Stimulated activated naive B cell treated with anti-CD40 and anti-IgM and Interleukin-4, amounts not matched to agents 10 μg/mL and 1 μg/mL and 100 μg/mL, for 72 hours (primary cell): ENCODE results near the gene NCEH1.

Experiments used
- ATAC-seq, 2 donors: fragments of 150-1000 bp; cut with Tn5 transposase; replicated peaks; 2 replicates each; pipeline ENCODE4 v1.10.0; 2021; ENCODE audit warnings: moderate library complexity in 1 of 2
- DNase-seq: peaks from one replicate; pipeline ENCODE4 v3.0.0; 2021
- H3K27ac Mint-ChIP-seq: one replicate; pipeline ENCODE4 v1.8.0; 2022; ENCODE audit warnings: mild to moderate bottlenecking, mixed read lengths
- H3K27me3 Mint-ChIP-seq, 2 donors: one replicate each; pipeline ENCODE4 v1.8.0; 2022; ENCODE audit warnings: mixed read lengths in 2 of 2
- H3K36me3 Mint-ChIP-seq, 2 donors: one replicate each; pipeline ENCODE4 v1.8.0; 2022; ENCODE audit warnings: mixed read lengths in 2 of 2, mild to moderate bottlenecking in 1 of 2
- H3K4me1 Mint-ChIP-seq, 2 donors: one replicate each; pipeline ENCODE4 v1.8.0; 2022; ENCODE audit warnings: mixed read lengths in 2 of 2, mild to moderate bottlenecking in 1 of 2
- H3K4me3 Mint-ChIP-seq, 2 donors: one replicate each; pipeline ENCODE4 v1.8.0; 2022; ENCODE audit warnings: mild to moderate bottlenecking in 2 of 2, mixed read lengths in 2 of 2, moderate library complexity in 1 of 2
- H3K9me3 Mint-ChIP-seq, 2 donors: one replicate each; pipeline ENCODE4 v1.8.0; 2022; ENCODE audit warnings: mixed read lengths in 2 of 2, mild to moderate bottlenecking in 1 of 2

Gene NCEH1

DNA sequence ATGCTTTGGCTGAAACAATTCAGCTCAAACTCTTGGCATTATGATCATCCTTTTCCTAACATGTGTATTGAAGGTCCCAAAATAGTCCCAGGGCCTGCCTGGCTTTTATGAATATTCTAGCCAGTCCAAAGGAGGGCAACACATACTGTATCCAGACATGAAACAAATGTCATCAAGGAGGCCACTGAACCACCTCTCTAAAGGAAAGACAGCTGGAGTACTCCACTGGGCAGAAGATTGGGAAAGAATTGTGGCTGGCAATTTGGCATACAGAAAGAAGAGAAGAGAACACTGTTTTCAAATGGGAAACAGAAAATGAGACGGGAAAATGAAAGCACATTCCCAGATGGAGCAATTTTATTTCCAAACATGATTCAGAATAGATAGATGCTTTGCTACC, 80.6 kb downstream of the NCEH1 start:
- H3K27me3 Mint-ChIP-seq = no peaks in the 10 kb centered on the region
- no peak overlapping the region for H3K4me3 Mint-ChIP-seq
- H3K36me3 Mint-ChIP-seq = peaks cover 7 to 30% of the 10 kb centered on the region in 2 donors
- no peaks in the 10 kb centered on the region for H3K4me1 Mint-ChIP-seq
- no peaks in the 10 kb centered on the region for H3K9me3 Mint-ChIP-seq
- H3K27ac Mint-ChIP-seq = no peak overlapping the region
- no peak for ATAC-seq
- DNase-seq = no peak

GRCh38 chr3:172629470-172629869, 81.4 kb downstream of the NCEH1 start:
- Mint-ChIP-seq H3K4me3 (no peak overlapping the region), H3K36me3 (peaks cover 6 to 27% of the 10 kb centered on the region in 2 donors), H3K27me3 (no peaks in the 10 kb centered on the region), H3K4me1 (no peaks in the 10 kb centered on the region), H3K9me3 (no peaks in the 10 kb centered on the region), H3K27ac (no peak overlapping the region)
- no peak for DNase-seq
- no peak for ATAC-seq

DNA sequence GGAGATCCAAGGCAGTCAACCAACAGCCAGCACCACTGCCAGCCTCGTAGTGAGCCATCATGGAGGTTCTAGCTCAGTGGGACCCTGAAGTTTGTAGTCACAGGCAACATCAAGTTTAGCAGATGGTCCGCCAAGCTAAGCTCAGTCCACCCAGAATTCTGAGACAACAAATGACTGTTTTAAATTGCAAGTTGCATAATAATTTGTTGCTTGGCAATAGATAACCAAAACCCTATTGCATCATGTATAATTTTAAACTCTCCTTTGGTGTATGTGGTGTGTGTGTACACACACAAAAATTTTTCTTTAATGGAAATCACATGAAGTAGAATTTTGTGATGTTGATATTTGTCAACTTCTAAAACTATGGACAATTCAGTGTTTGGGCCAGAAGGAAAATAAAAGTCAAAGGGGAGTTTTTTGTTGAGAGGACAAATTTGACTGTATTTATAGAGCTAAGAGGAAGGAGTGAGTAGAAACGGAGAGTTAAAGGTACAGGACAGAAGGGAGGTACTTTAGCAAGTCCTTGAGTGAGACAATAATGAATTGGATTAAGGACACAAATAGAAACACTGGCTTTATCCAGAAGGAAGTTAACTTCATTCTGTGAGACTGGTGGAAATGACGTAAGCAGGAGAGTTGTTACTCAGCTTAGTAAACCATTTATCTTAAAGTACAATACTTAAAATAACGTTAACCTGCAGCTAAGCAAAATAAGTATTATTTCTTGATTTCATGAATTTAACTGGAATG, 83.6 kb downstream of the NCEH1 start:
- Mint-ChIP-seq H3K27ac (no peak overlapping the region), H3K9me3 (no peaks in the 10 kb centered on the region), H3K4me3 (no peak overlapping the region), H3K36me3 (peaks cover 4 to 16% of the 10 kb centered on the region in 2 donors), H3K27me3 (peaks cover 0 to 2% of the 10 kb centered on the region in 2 donors), H3K4me1 (no peaks in the 10 kb centered on the region)
- DNase-seq (no peak), ATAC-seq (no peak)

DNA sequence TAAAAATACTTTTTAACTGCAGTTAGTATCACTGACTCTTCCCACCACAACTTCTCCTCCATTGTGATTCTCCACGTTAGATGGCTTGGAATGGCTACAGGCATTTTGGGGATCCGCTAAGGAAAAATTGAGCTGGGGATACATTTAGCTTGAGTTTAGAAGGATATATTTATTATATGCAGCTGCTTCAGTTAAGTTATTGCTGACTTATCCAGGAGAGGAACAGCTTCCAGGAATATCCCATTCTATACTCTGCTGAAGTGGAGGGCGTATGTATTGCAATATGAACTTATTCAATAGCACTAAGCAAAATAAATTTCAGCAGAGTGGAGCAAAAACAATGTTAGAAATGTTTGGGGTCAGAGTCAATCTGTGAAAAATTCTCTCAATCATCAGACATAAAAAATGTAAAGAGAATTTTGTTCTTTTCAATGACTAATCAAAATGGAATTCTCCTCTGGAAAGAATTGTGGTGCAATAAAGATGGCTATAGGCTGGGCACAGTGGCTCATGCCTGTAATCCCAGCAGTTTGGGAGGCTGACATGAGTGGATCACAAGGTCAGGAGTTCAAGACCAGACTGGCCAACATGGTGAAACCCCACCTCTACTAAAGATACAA, 84.7 kb downstream of the NCEH1 start:
- no peaks in the 10 kb centered on the region for H3K4me1 Mint-ChIP-seq
- H3K36me3 Mint-ChIP-seq = peaks cover 0 to 12% of the 10 kb centered on the region in 2 donors
- DNase-seq (no peak), ATAC-seq (no peak)
- H3K27ac Mint-ChIP-seq = no peak overlapping the region
- H3K27me3 Mint-ChIP-seq = peaks cover 0 to 4% of the 10 kb centered on the region in 2 donors
- no peaks in the 10 kb centered on the region for H3K9me3 Mint-ChIP-seq
- no peak overlapping the region for H3K4me3 Mint-ChIP-seq

GRCh38 chr3:172625404-172625803, 85.5 kb downstream of the NCEH1 start:
- H3K27me3 Mint-ChIP-seq = peaks cover 0 to 4% of the 10 kb centered on the region in 2 donors
- no peaks in the 10 kb centered on the region for H3K9me3 Mint-ChIP-seq
- H3K36me3 Mint-ChIP-seq = peaks cover 0 to 12% of the 10 kb centered on the region in 2 donors
- no peak overlapping the region for H3K4me3 Mint-ChIP-seq
- no peaks in the 10 kb centered on the region for H3K4me1 Mint-ChIP-seq
- no peak overlapping the region for H3K27ac Mint-ChIP-seq
- ATAC-seq = no peak
- no peak for DNase-seq

GRCh38 chr3:172624999-172625398, 85.9 kb downstream of the NCEH1 start:
- ATAC-seq = no peak
- H3K27ac Mint-ChIP-seq = no peak overlapping the region
- no peaks in the 10 kb centered on the region for H3K9me3 Mint-ChIP-seq

GRCh38 chr3:172622916-172623700, 87.8 kb downstream of the NCEH1 start:
- Mint-ChIP-seq H3K27ac (no peak overlapping the region), H3K27me3 (peaks cover 0 to 4% of the 10 kb centered on the region in 2 donors), H3K4me3 (no peak overlapping the region), H3K4me1 (no peaks in the 10 kb centered on the region), H3K36me3 (peaks cover 0 to 7% of the 10 kb centered on the region in 2 donors), H3K9me3 (peaks cover 4 to 5% of the 10 kb centered on the region in 2 donors)
- ATAC-seq = no peak
- no peak for DNase-seq

More at GRCh38 chr3:172624999-172625398, 85.9 kb downstream of the NCEH1 start:
- Mint-ChIP-seq H3K36me3 (peaks cover 0 to 9% of the 10 kb centered on the region in 2 donors), H3K27me3 (peaks cover 0 to 4% of the 10 kb centered on the region in 2 donors), H3K4me3 (no peak overlapping the region), H3K4me1 (no peaks in the 10 kb centered on the region)
- DNase-seq = no peak

GRCh38 chr3:172622156-172622555, 88.7 kb downstream of the NCEH1 start:
- H3K9me3 Mint-ChIP-seq = peaks cover 4 to 5% of the 10 kb centered on the region in 2 donors
- no peaks in the 10 kb centered on the region for H3K4me1 Mint-ChIP-seq
- no peak overlapping the region for H3K4me3 Mint-ChIP-seq
- DNase-seq (no peak), ATAC-seq (no peak)
- H3K27ac Mint-ChIP-seq = no peak overlapping the region
- H3K27me3 Mint-ChIP-seq = peaks cover 0 to 4% of the 10 kb centered on the region in 2 donors
- H3K36me3 Mint-ChIP-seq = peaks cover 0 to 4% of the 10 kb centered on the region in 2 donors

GRCh38 chr3:172617976-172618375, 92.9 kb downstream of the NCEH1 start:
- ATAC-seq = no peak
- Mint-ChIP-seq H3K4me1 (peaks cover 6 to 9% of the 10 kb centered on the region in 2 donors), H3K4me3 (no peak overlapping the region), H3K27ac (no peak overlapping the region), H3K36me3 (peaks cover 6 to 9% of the 10 kb centered on the region in 2 donors), H3K9me3 (peaks cover 5 to 6% of the 10 kb centered on the region in 2 donors), H3K27me3 (peaks cover 0 to 4% of the 10 kb centered on the region in 2 donors)
- DNase-seq = no peak

- ATAC-seq (no peak), DNase-seq (no peak)
- peaks cover 6 to 9% of the 10 kb centered on the region in 2 donors for H3K36me3 Mint-ChIP-seq
- H3K27ac Mint-ChIP-seq = peak overlapping the region; percentile 17
- peaks cover 5 to 6% of the 10 kb centered on the region in 2 donors for H3K9me3 Mint-ChIP-seq
- H3K27me3 Mint-ChIP-seq = peaks cover 0 to 1% of the 10 kb centered on the region in 2 donors
- H3K4me3 Mint-ChIP-seq = no peak overlapping the region
- peaks cover 6 to 9% of the 10 kb centered on the region in 2 donors for H3K4me1 Mint-ChIP-seq
These were observed 93.7 kb downstream of the NCEH1 start for GRCh38 chr3:172617013-172617706.

GRCh38 chr3:172616031-172616461, 94.8 kb downstream of the NCEH1 start:
- Mint-ChIP-seq H3K4me1 (peaks cover 6 to 9% of the 10 kb centered on the region in 2 donors), H3K4me3 (no peak overlapping the region), H3K27ac (no peak overlapping the region), H3K36me3 (peaks cover 6 to 9% of the 10 kb centered on the region in 2 donors), H3K27me3 (no peaks in the 10 kb centered on the region), H3K9me3 (peaks cover 5 to 6% of the 10 kb centered on the region in 2 donors)
- DNase-seq (no peak), ATAC-seq (no peak)

- H3K4me3 Mint-ChIP-seq = no peak overlapping the region
- no peak overlapping the region for H3K27ac Mint-ChIP-seq
- H3K36me3 Mint-ChIP-seq = peaks cover 6 to 9% of the 10 kb centered on the region in 2 donors
- H3K9me3 Mint-ChIP-seq = peaks cover 5 to 11% of the 10 kb centered on the region in 2 donors
- DNase-seq = no peak
- H3K4me1 Mint-ChIP-seq = peaks cover 6 to 9% of the 10 kb centered on the region in 2 donors
- no peak for ATAC-seq
- H3K27me3 Mint-ChIP-seq = no peaks in the 10 kb centered on the region
These were observed 95.6 kb downstream of the NCEH1 start for GRCh38 chr3:172615296-172615695.

GRCh38 chr3:172614340-172615274, 96.3 kb downstream of the NCEH1 start:
- H3K4me3 Mint-ChIP-seq = no peak overlapping the region
- peaks cover 6 to 12% of the 10 kb centered on the region in 2 donors for H3K36me3 Mint-ChIP-seq
- no peak for DNase-seq
- H3K27ac Mint-ChIP-seq = no peak overlapping the region
- peaks cover 10 to 11% of the 10 kb centered on the region in 2 donors for H3K9me3 Mint-ChIP-seq
- H3K27me3 Mint-ChIP-seq = no peaks in the 10 kb centered on the region
- H3K4me1 Mint-ChIP-seq = peaks cover 6 to 9% of the 10 kb centered on the region in 2 donors
- no peak for ATAC-seq
